HepG2 (cell line): Measurements from ENCODE around the gene CPNE1. TPM values are rescaled to one million over a fixed set of nuclear protein-coding genes. Genes with fewer than 3 reads are reported as not detected.

Experiments used
- FOXM1 ChIP-seq: sonication (generic); formaldehyde crosslinking; IDR thresholded peaks from 2 replicates; pipeline ENCODE4 v1.5.0; 2020; ENCODE audit warnings: missing genetic modification reagents
- GTF3A ChIP-seq: sonication (generic); formaldehyde crosslinking; conservative IDR thresholded peaks from 2 replicates; pipeline ENCODE4 v1.4.0; 2020; ENCODE audit warnings: mild to moderate bottlenecking, missing genetic modification reagents
- HNRNPK ChIP-seq: fragments of 200-400 bp; formaldehyde crosslinking; IDR thresholded peaks from 2 replicates; pipeline ENCODE4 v1.6.1; 2018; ENCODE audit warnings: low read length, low read depth, moderate library complexity, mild to moderate bottlenecking; ENCODE audit not compliant: poor library complexity, severe bottlenecking
- MED13 ChIP-seq: sonication (generic); formaldehyde crosslinking; IDR thresholded peaks from 2 replicates; pipeline ENCODE4 v1.5.0; 2020; ENCODE audit warnings: missing genetic modification reagents
- SALL1 ChIP-seq: sonication (generic); formaldehyde crosslinking; IDR thresholded peaks from 2 replicates; pipeline ENCODE4 v1.8.0; 2022; ENCODE audit warnings: mild to moderate bottlenecking, missing genetic modification reagents
- XBP1 ChIP-seq: sonication (generic); formaldehyde crosslinking; IDR thresholded peaks from 2 replicates; pipeline ENCODE4 v1.5.0; 2020; ENCODE audit warnings: missing genetic modification reagents
- ZKSCAN1 ChIP-seq: fragments of 150-350 bp; IDR thresholded peaks from 2 replicates; pipeline ENCODE4 v1.6.1; 2014; ENCODE audit warnings: low read length
- ZNF275 ChIP-seq: sonication (generic); formaldehyde crosslinking; IDR thresholded peaks from 2 replicates; pipeline ENCODE4 v1.8.0; 2022; ENCODE audit warnings: missing genetic modification reagents, mild to moderate bottlenecking, inconsistent platforms, borderline replicate concordance
- ZNF362 ChIP-seq: sonication (generic); formaldehyde crosslinking; IDR thresholded peaks from 2 replicates; pipeline ENCODE4 v1.4.0; 2020; ENCODE audit warnings: missing genetic modification reagents, mild to moderate bottlenecking, borderline replicate concordance
- ZNF484 ChIP-seq: sonication (generic); formaldehyde crosslinking; IDR thresholded peaks from 2 replicates; pipeline ENCODE4 v1.5.1; 2020; ENCODE audit warnings: mild to moderate bottlenecking, low read depth, missing genetic modification reagents, borderline replicate concordance
- ZNF503 ChIP-seq: sonication (generic); formaldehyde crosslinking; IDR thresholded peaks from 2 replicates; pipeline ENCODE4 v1.4.0; 2020; ENCODE audit warnings: missing genetic modification reagents
- ZNF574 ChIP-seq: sonication (generic); formaldehyde crosslinking; IDR thresholded peaks from 2 replicates; pipeline ENCODE4 v1.4.0; 2020; ENCODE audit warnings: missing genetic modification reagents
- ZNF710 ChIP-seq: sonication (generic); formaldehyde crosslinking; IDR thresholded peaks from 2 replicates; pipeline ENCODE4 v1.5.0; 2020; ENCODE audit warnings: mild to moderate bottlenecking, missing genetic modification reagents, borderline replicate concordance
- ZNF761 ChIP-seq: sonication (generic); formaldehyde crosslinking; conservative IDR thresholded peaks from 2 replicates; pipeline ENCODE4 v1.4.0; 2020; ENCODE audit warnings: mild to moderate bottlenecking, missing genetic modification reagents
- ZSCAN25 ChIP-seq: sonication (generic); formaldehyde crosslinking; IDR thresholded peaks from 2 replicates; pipeline ENCODE4 v1.8.0; 2022; ENCODE audit warnings: mild to moderate bottlenecking, missing genetic modification reagents
- polyA plus RNA-seq, 8 experiments: library from polyadenylated mRNA; depleted of rRNA in 3 of 8; stranded (reverse) in 7 of 8; unstranded in 1 of 8; fragments of >200 nt; fragmentation: Illumina TruSeq in 4 of 8; extraction: Trizol in 4 of 8; gene quantifications; 2 replicates each; pipeline versions ENCODE4 v1.2.1 to v1.2.3, GENCODE V29; 2011 to 2016; ENCODE audit warnings: low read depth in 4 of 8, missing spikeins in 1 of 8, mixed read lengths in 1 of 8; ENCODE audit not compliant: insufficient read depth in 1 of 8
- total RNA-seq, 5 experiments: library from RNA; depleted of rRNA; stranded (reverse); fragments of >200 nt; fragmentation: Illumina TruSeq; extraction: Trizol; gene quantifications; 2 replicates each; pipeline ENCODE4 v1.2.3, GENCODE V29; 2016; ENCODE audit warnings: low read depth in 1 of 5

Gene CPNE1
- total and polyA plus RNA-seq, 2 of the 13 experiments (the other 11 are each of a cell fraction or from before 2014, with no cell fraction given): 408 to 431 TPM

- TF ChIP-seq HNRNPK (peak; percentile 50), ZSCAN25 (CRISPR knock-in tag) (no peak), GTF3A (CRISPR knock-in tag) (0 out of 2 replicates have a peak, but pooled peaks have one; percentile 49), ZNF710 (peak; percentile 29; the same call in 1 of the 2 replicates), SALL1 (peak; percentile 85), FOXM1 (peak; percentile 40; the same call in 1 of the 2 replicates), ZNF761 (CRISPR knock-in tag) (peak; percentile 81; the same call in 1 of the 2 replicates), ZNF574 (CRISPR knock-in tag) (peak; percentile 51; the same call in 1 of the 2 replicates), MED13 (CRISPR knock-in tag) (0 out of 2 replicates have a peak, but pooled peaks have one; percentile 36), ZNF484 (CRISPR knock-in tag) (0 out of 2 replicates have a peak, but pooled peaks have one; percentile 75), ZNF362 (CRISPR knock-in tag) (no peak), ZNF275 (CRISPR knock-in tag) (peak; percentile 71; the same call in 1 of the 2 replicates), XBP1 (CRISPR knock-in tag) (no peak; the same call in 1 of the 2 replicates), ZKSCAN1 (no peak), ZNF503 (CRISPR knock-in tag) (peak; percentile 29; the same call in 1 of the 2 replicates)
Observed at GRCh38 chr20:35600993-35601973, 63.4 kb downstream of the CPNE1 start (continued).
